KMS-11 (cell line): ENCODE results near the gene FCHSD2.

Experiments used
- H2AFZ ChIP-seq: fragments of 200-600 bp; sonication (generic); 2 replicates; pipeline ENCODE4 v1.6.1; 2016; ENCODE audit warnings: antibody characterized with exemption, mixed run types, low read depth
- H3K27ac ChIP-seq: fragments of 200-600 bp; sonication (generic); 2 replicates; pipeline ENCODE4 v1.6.1; 2016; ENCODE audit warnings: mild to moderate bottlenecking, mixed run types
- H3K27me3 ChIP-seq: fragments of 200-600 bp; sonication (generic); 2 replicates; pipeline ENCODE4 v1.6.1; 2017; ENCODE audit warnings: mild to moderate bottlenecking, low read depth, mixed run types, moderate library complexity; ENCODE audit not compliant: insufficient read depth
- H3K36me3 ChIP-seq: fragments of 200-600 bp; sonication (generic); 2 replicates; pipeline ENCODE4 v1.6.1; 2017; ENCODE audit warnings: mild to moderate bottlenecking, mixed run types; ENCODE audit not compliant: insufficient read depth
- H3K4me1 ChIP-seq: fragments of 200-600 bp; sonication (generic); 2 replicates; pipeline ENCODE4 v1.6.1; 2016; ENCODE audit warnings: mild to moderate bottlenecking, low read depth, mixed run types; ENCODE audit not compliant: poor library complexity, severe bottlenecking
- H3K4me2 ChIP-seq: fragments of 200-600 bp; sonication (generic); 2 replicates; pipeline ENCODE4 v1.7.0; 2016; ENCODE audit warnings: mild to moderate bottlenecking, mixed run types
- H3K4me3 ChIP-seq: fragments of 200-600 bp; sonication (generic); IDR thresholded peaks from 2 replicates; pipeline ENCODE4 v1.6.1; 2017; ENCODE audit warnings: low read depth, low read length, mixed read lengths; ENCODE audit not compliant: insufficient read depth
- H3K79me2 ChIP-seq: fragments of 200-600 bp; sonication (generic); 2 replicates; pipeline ENCODE4 v1.6.1; 2016; ENCODE audit warnings: low read depth, mixed run types; ENCODE audit not compliant: insufficient read depth
- H3K9ac ChIP-seq: fragments of 200-600 bp; sonication (generic); 2 replicates; pipeline ENCODE4 v1.6.1; 2016; ENCODE audit warnings: mild to moderate bottlenecking, mixed run types
- H4K20me1 ChIP-seq: fragments of 200-600 bp; sonication (generic); 2 replicates; pipeline ENCODE4 v1.6.1; 2016; ENCODE audit warnings: mild to moderate bottlenecking, mixed run types; ENCODE audit not compliant: insufficient read depth
- TF ChIP-seq, protein P1 (sequence below): fragments of 200-600 bp; sonication (generic); conservative IDR thresholded peaks from 2 replicates; pipeline ENCODE4 v1.6.1; 2017; ENCODE audit warnings: low read depth, mild to moderate bottlenecking, antibody characterized with exemption, low read length, moderate library complexity, mixed read lengths

Gene FCHSD2

GRCh38 chr11:73113426-73113825, 28.7 kb downstream of the FCHSD2 start:
- Histone ChIP-seq H3K79me2 (no peaks in the 10 kb centered on the region), H3K4me2 (no peak overlapping the region), H2AFZ (no peak overlapping the region), H4K20me1 (no peaks in the 10 kb centered on the region), H3K9ac (no peak overlapping the region), H3K27ac (no peak overlapping the region), H3K27me3 (no peaks in the 10 kb centered on the region), H3K4me1 (no peaks in the 10 kb centered on the region), H3K36me3 (no peaks in the 10 kb centered on the region), H3K4me3 (no peak overlapping the region)
- TF ChIP-seq, protein P1, sequence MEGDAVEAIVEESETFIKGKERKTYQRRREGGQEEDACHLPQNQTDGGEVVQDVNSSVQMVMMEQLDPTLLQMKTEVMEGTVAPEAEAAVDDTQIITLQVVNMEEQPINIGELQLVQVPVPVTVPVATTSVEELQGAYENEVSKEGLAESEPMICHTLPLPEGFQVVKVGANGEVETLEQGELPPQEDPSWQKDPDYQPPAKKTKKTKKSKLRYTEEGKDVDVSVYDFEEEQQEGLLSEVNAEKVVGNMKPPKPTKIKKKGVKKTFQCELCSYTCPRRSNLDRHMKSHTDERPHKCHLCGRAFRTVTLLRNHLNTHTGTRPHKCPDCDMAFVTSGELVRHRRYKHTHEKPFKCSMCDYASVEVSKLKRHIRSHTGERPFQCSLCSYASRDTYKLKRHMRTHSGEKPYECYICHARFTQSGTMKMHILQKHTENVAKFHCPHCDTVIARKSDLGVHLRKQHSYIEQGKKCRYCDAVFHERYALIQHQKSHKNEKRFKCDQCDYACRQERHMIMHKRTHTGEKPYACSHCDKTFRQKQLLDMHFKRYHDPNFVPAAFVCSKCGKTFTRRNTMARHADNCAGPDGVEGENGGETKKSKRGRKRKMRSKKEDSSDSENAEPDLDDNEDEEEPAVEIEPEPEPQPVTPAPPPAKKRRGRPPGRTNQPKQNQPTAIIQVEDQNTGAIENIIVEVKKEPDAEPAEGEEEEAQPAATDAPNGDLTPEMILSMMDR, result no peak

GRCh38 chr11:73107597-73107996, 34.5 kb downstream of the FCHSD2 start:
- Histone ChIP-seq H3K4me1 (no peaks in the 10 kb centered on the region), H3K4me2 (no peak overlapping the region), H3K27me3 (no peaks in the 10 kb centered on the region), H3K9ac (no peak overlapping the region), H2AFZ (no peak overlapping the region), H4K20me1 (no peaks in the 10 kb centered on the region), H3K4me3 (no peak overlapping the region), H3K27ac (no peak overlapping the region), H3K36me3 (no peaks in the 10 kb centered on the region), H3K79me2 (no peaks in the 10 kb centered on the region)
- TF ChIP-seq, protein P1, result no peak

GRCh38 chr11:73106347-73106746, 35.8 kb downstream of the FCHSD2 start:
- Histone ChIP-seq H3K9ac (no peak overlapping the region), H3K4me1 (no peaks in the 10 kb centered on the region), H2AFZ (no peak overlapping the region), H3K4me2 (no peak overlapping the region), H3K27ac (no peak overlapping the region), H3K79me2 (no peaks in the 10 kb centered on the region), H4K20me1 (no peaks in the 10 kb centered on the region), H3K4me3 (no peak overlapping the region), H3K36me3 (no peaks in the 10 kb centered on the region), H3K27me3 (no peaks in the 10 kb centered on the region)
- TF ChIP-seq, protein P1, result no peak

- Histone ChIP-seq H4K20me1 (no peaks in the 10 kb centered on the region), H3K4me1 (no peaks in the 10 kb centered on the region), H3K9ac (no peak overlapping the region), H3K4me2 (no peak overlapping the region), H3K27ac (no peak overlapping the region), H3K79me2 (no peaks in the 10 kb centered on the region), H3K36me3 (no peaks in the 10 kb centered on the region), H2AFZ (no peak overlapping the region), H3K27me3 (no peaks in the 10 kb centered on the region), H3K4me3 (no peak overlapping the region)
- TF ChIP-seq, protein P1, result no peak
Observed at GRCh38 chr11:73100578-73100977, 41.5 kb downstream of the FCHSD2 start.
